H9 (cell line): ENCODE measurements around the gene MGAT4A. TPM values are rescaled to one million over a fixed set of nuclear protein-coding genes. Genes with fewer than 3 reads are reported as not detected.

ENCODE experiments used
- DNase-seq: peaks from one replicate; pipeline ENCODE4 v3.0.0-alpha.2; 2017
- H2AFZ ChIP-seq: one replicate; pipeline ENCODE4 v1.6.1; 2013; ENCODE audit warnings: mild to moderate bottlenecking, low read length, control low read depth, moderate library complexity
- H2AK5ac ChIP-seq: 2 replicates; pipeline ENCODE4 v1.6.1; 2013; ENCODE audit warnings: low read length, control low read depth, mixed read lengths; ENCODE audit not compliant: insufficient read length
- H2BK120ac ChIP-seq: one replicate; pipeline ENCODE4 v1.6.1; 2013; ENCODE audit warnings: low read depth, mild to moderate bottlenecking, low read length, control low read depth, inconsistent platforms; ENCODE audit not compliant: poor library complexity, severe bottlenecking
- H2BK12ac ChIP-seq: 2 replicates; pipeline ENCODE4 v1.6.1; 2013; ENCODE audit warnings: low read length, control low read depth, mixed read lengths, low read depth; ENCODE audit not compliant: insufficient read length
- H2BK15ac ChIP-seq: 2 replicates; pipeline ENCODE4 v1.6.1; 2013; ENCODE audit warnings: low read depth, low read length, control low read depth
- H2BK20ac ChIP-seq: one replicate; pipeline ENCODE4 v1.6.1; 2013; ENCODE audit warnings: low read depth, mild to moderate bottlenecking, low read length, control low read depth, inconsistent platforms; ENCODE audit not compliant: poor library complexity, severe bottlenecking
- H2BK5ac ChIP-seq: 2 replicates; pipeline ENCODE4 v1.6.1; 2013; ENCODE audit warnings: low read length, control low read depth, mixed read lengths; ENCODE audit not compliant: insufficient read length
- H3K14ac ChIP-seq: 2 replicates; pipeline ENCODE4 v1.6.1; 2013; ENCODE audit warnings: low read length, control low read depth; ENCODE audit not compliant: insufficient read depth
- H3K18ac ChIP-seq: 2 replicates; pipeline ENCODE4 v1.6.1; 2013; ENCODE audit warnings: low read depth, mild to moderate bottlenecking, mixed read lengths, low read length, control low read depth; ENCODE audit not compliant: insufficient read length
- H3K23ac ChIP-seq: 2 replicates; pipeline ENCODE4 v1.6.1; 2013; ENCODE audit warnings: low read length, control low read depth, mixed read lengths, low read depth; ENCODE audit not compliant: insufficient read length
- H3K23me2 ChIP-seq: 2 replicates; pipeline ENCODE4 v1.6.1; 2013; ENCODE audit warnings: low read depth, mild to moderate bottlenecking, mixed read lengths, low read length, control low read depth; ENCODE audit not compliant: insufficient read length, poor library complexity, severe bottlenecking
- H3K27ac ChIP-seq: 2 replicates; pipeline ENCODE4 v1.5.1; 2013; ENCODE audit warnings: low read length, control low read depth, mixed read lengths, low read depth; ENCODE audit not compliant: insufficient read length
- H3K27me3 ChIP-seq: 2 replicates; pipeline ENCODE4 v1.6.1; 2013; ENCODE audit warnings: low read length, control low read depth, inconsistent platforms; ENCODE audit not compliant: insufficient read depth
- H3K4ac ChIP-seq: 2 replicates; pipeline ENCODE4 v1.6.1; 2013; ENCODE audit warnings: low read depth, mild to moderate bottlenecking, control low read depth, inconsistent platforms, low read length, moderate library complexity
- H3K4me1 ChIP-seq: 2 replicates; pipeline ENCODE4 v1.6.1; 2013; ENCODE audit warnings: low read length, control low read depth, inconsistent platforms; ENCODE audit not compliant: insufficient read depth
- H3K4me2 ChIP-seq: 2 replicates; pipeline ENCODE4 v1.6.1; 2013; ENCODE audit warnings: low read length, control low read depth, mixed read lengths; ENCODE audit not compliant: insufficient read length, insufficient read depth
- H3K56ac ChIP-seq: 2 replicates; pipeline ENCODE4 v1.6.1; 2013; ENCODE audit warnings: low read depth, mild to moderate bottlenecking, mixed read lengths, low read length, control low read depth; ENCODE audit not compliant: insufficient read length
- H3K79me1 ChIP-seq: 2 replicates; pipeline ENCODE4 v1.6.1; 2013; ENCODE audit warnings: low read depth, mild to moderate bottlenecking, moderate library complexity, low read length, control low read depth, inconsistent platforms; ENCODE audit not compliant: insufficient read depth, poor library complexity, severe bottlenecking
- H3K79me2 ChIP-seq: 2 replicates; pipeline ENCODE4 v1.6.1; 2013; ENCODE audit warnings: low read length, control low read depth, inconsistent platforms; ENCODE audit not compliant: insufficient read depth
- H3K9ac ChIP-seq: 2 replicates; pipeline ENCODE4 v1.6.1; 2013; ENCODE audit warnings: low read length, control low read depth, mixed read lengths; ENCODE audit not compliant: insufficient read length; ENCODE audit errors: extremely low read depth
- H3K9me3 ChIP-seq: one replicate; pipeline ENCODE4 v1.6.1; 2013; ENCODE audit warnings: low read depth, low read length, inconsistent platforms; ENCODE audit not compliant: control insufficient read depth
- H3T11ph ChIP-seq: one replicate; pipeline ENCODE4 v1.6.1; 2013; ENCODE audit warnings: mild to moderate bottlenecking, low read length, control low read depth, inconsistent platforms
- H4K20me1 ChIP-seq: one replicate; pipeline ENCODE4 v1.6.1; 2013; ENCODE audit not compliant: control insufficient read depth, insufficient read length, insufficient read depth
- H4K5ac ChIP-seq: 2 replicates; pipeline ENCODE4 v1.6.1; 2013; ENCODE audit warnings: low read depth, mild to moderate bottlenecking, mixed read lengths, low read length, control low read depth; ENCODE audit not compliant: insufficient read length
- H4K8ac ChIP-seq: replicated peaks from 2 replicates; pipeline ENCODE4 v1.6.1; 2013; ENCODE audit warnings: low read length, control low read depth, mixed read lengths, low read depth; ENCODE audit not compliant: insufficient read length
- H4K91ac ChIP-seq: 2 replicates; pipeline ENCODE4 v1.6.1; 2013; ENCODE audit warnings: low read depth, mild to moderate bottlenecking, moderate library complexity, mixed read lengths, low read length, control low read depth; ENCODE audit not compliant: insufficient read length
- H3K27ac Mint-ChIP-seq, 3 experiments: 2 replicates in 2 of 3; 3 replicates in 1 of 3; pipeline ENCODE4 v1.8.0; 2020 to 2021; ENCODE audit warnings: mixed read lengths in 3 of 3, mild to moderate bottlenecking in 1 of 3, moderate library complexity in 1 of 3
- H3K27me3 Mint-ChIP-seq: 2 replicates; pipeline ENCODE4 v1.8.0; 2021; ENCODE audit warnings: low read depth, mild to moderate bottlenecking, moderate library complexity, mixed read lengths
- H3K36me3 Mint-ChIP-seq, 3 experiments: 2 replicates in 2 of 3; 3 replicates in 1 of 3; pipeline ENCODE4 v1.8.0; 2020 to 2021; ENCODE audit warnings: low read depth in 3 of 3, mixed read lengths in 3 of 3; ENCODE audit not compliant: insufficient read depth in 1 of 3
- H3K4me1 Mint-ChIP-seq, 2 experiments: 2 replicates each; pipeline ENCODE4 v1.8.0; 2020; ENCODE audit warnings: mixed read lengths in 2 of 2
- H3K4me3 Mint-ChIP-seq, 2 experiments: 2 replicates in 1 of 2; 3 replicates in 1 of 2; pipeline ENCODE4 v1.8.0; 2020 to 2021; ENCODE audit warnings: mild to moderate bottlenecking in 2 of 2, mixed read lengths in 2 of 2, moderate library complexity in 1 of 2
- H3K9me3 Mint-ChIP-seq, 2 experiments: 2 replicates in 1 of 2; 3 replicates in 1 of 2; pipeline ENCODE4 v1.8.0; 2020; ENCODE audit warnings: mild to moderate bottlenecking in 2 of 2, mixed read lengths in 2 of 2, moderate library complexity in 1 of 2
- WGBS: extraction: QIAGEN DNeasy Blood & Tissue Kit; methylation state at CpG from one replicate; pipeline ENCODE4 v1.1.7; 2013; ENCODE audit warnings: missing lambda C conversion rate, low lambda C conversion rate, mixed read lengths; ENCODE audit not compliant: insufficient read length; ENCODE audit errors: extremely low coverage; 5-methylcytosine and 5-hydroxymethylcytosine counted together
- total RNA-seq: library from RNA; stranded (reverse); gene quantifications from 2 replicates; pipeline ENCODE4 v1.2.1, GENCODE V29; 2021
- TF ChIP-seq, protein P1 (sequence below): fragments of 200-600 bp; sonication (generic); conservative IDR thresholded peaks from 3 replicates; pipeline ENCODE4 v1.8.0; 2021; ENCODE audit warnings: antibody characterized with exemption, mild to moderate bottlenecking

MGAT4A gene
- total RNA-seq, 1 experiment from 2014 or later = 3.5 TPM

DNA sequence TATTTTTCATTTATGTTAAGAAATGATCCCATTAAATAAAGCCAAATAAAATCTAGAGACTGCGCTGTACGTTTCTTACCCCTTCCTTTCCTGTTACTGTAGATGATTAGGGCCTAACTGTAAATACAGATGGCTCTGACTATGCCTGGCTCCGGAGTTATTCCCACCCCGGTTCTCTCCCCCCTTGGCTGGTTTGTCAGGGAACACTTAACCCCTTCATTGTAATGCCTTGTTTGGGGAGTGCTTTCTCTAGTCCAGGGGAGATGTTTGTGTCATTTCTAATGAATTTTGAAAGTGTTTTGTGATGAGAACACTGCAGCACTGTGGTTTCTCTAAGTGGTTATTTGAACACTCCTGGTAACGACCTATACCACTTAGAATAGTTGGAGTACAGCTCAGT lies 113.8 kb downstream of the MGAT4A start:
- Histone ChIP-seq H3K56ac (no peak overlapping the region), H4K91ac (no peak overlapping the region), H3K27me3 (no peaks in the 10 kb centered on the region), H4K8ac (no peak overlapping the region), H3K79me2 (no peaks in the 10 kb centered on the region), H2BK15ac (no peak overlapping the region), H3K23ac (no peak overlapping the region), H3T11ph (no peak overlapping the region), H2AK5ac (no peak overlapping the region), H4K5ac (no peak overlapping the region), H3K4me1 (no peaks in the 10 kb centered on the region), H3K27ac (no peak overlapping the region), H4K20me1 (no peaks in the 10 kb centered on the region), H2BK5ac (no peak overlapping the region), H3K14ac (no peak overlapping the region), H3K18ac (no peak overlapping the region), H2BK120ac (no peak overlapping the region), H3K4me2 (no peak overlapping the region), H3K9me3 (no peaks in the 10 kb centered on the region), H3K9ac (no peak overlapping the region), H3K23me2 (no peaks in the 10 kb centered on the region), H3K4ac (no peak overlapping the region), H2AFZ (no peak overlapping the region), H3K79me1 (no peaks in the 10 kb centered on the region), H2BK12ac (no peak overlapping the region), H2BK20ac (no peak overlapping the region)
- no peak overlapping the region for H3K27ac Mint-ChIP-seq
- H3K4me3 Mint-ChIP-seq = no peak overlapping the region
- peaks cover 14 to 45% (median 44%) of the 10 kb centered on the region in 3 experiments; a peak in 6 of 7 replicates for H3K36me3 Mint-ChIP-seq
- TF ChIP-seq, protein P1, sequence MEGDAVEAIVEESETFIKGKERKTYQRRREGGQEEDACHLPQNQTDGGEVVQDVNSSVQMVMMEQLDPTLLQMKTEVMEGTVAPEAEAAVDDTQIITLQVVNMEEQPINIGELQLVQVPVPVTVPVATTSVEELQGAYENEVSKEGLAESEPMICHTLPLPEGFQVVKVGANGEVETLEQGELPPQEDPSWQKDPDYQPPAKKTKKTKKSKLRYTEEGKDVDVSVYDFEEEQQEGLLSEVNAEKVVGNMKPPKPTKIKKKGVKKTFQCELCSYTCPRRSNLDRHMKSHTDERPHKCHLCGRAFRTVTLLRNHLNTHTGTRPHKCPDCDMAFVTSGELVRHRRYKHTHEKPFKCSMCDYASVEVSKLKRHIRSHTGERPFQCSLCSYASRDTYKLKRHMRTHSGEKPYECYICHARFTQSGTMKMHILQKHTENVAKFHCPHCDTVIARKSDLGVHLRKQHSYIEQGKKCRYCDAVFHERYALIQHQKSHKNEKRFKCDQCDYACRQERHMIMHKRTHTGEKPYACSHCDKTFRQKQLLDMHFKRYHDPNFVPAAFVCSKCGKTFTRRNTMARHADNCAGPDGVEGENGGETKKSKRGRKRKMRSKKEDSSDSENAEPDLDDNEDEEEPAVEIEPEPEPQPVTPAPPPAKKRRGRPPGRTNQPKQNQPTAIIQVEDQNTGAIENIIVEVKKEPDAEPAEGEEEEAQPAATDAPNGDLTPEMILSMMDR = no peak
- WGBS = no CpG with 5 or more reads among the region's 5 CpGs
- H3K9me3 Mint-ChIP-seq = no peaks in the 10 kb centered on the region
- H3K4me1 Mint-ChIP-seq = peaks cover 0 to 3% of the 10 kb centered on the region in 2 experiments; a peak in 1 of 4 replicates
- DNase-seq = no peak
- no peaks in the 10 kb centered on the region for H3K27me3 Mint-ChIP-seq
